K562 (cell line): ENCODE data around the gene MIP. TPM values are rescaled to one million over a fixed set of nuclear protein-coding genes. Genes with fewer than 3 reads are reported as not detected.

ENCODE experiments used
- ATAC-seq: fragments of 200-7000 bp; cut with Tn5 transposase; 3 replicates; pipeline ENCODE4 v1.9.1; 2020; ENCODE audit warnings: moderate library complexity
- BruUV-seq: library from RNA; stranded (reverse); fragments of 400-500 nt; replicated peaks from 2 replicates; lab custom pipeline; 2021; lab: Mats Ljungman, UMichigan
- CTCF ChIA-PET: fragments of 300-600 bp; formaldehyde crosslinking; extraction: SDS; loops from one replicate; lab custom pipeline; 2021; ENCODE audit warnings: low intra/inter-chr PET ratio; lab: Yijun Ruan, JAX
- POLR2A ChIA-PET: fragments of 300-600, 350-650 bp; sonication (Branson Sonifier 250); formaldehyde crosslinking; extraction: SDS; loops from one replicate; lab custom pipeline; 2021; ENCODE audit warnings: antibody characterized with exemption, inconsistent platforms; lab: Yijun Ruan, JAX
- DNase-seq, 4 experiments: peaks; one replicate each; pipeline versions ENCODE4 v3.0.0 to v3.0.0-alpha.2; 2011 to 2018; ENCODE audit warnings: low spot score in 3 of 4, mixed read lengths in 3 of 4; ENCODE audit errors: extremely low read depth in 1 of 4
- FAIRE-seq: peaks from 2 replicates; lab custom pipeline; 2011; peaks lifted over from hg19 to GRCh38; lab: Jason Lieb, UNC
- H2AFZ ChIP-seq: 2 replicates; pipeline ENCODE4 v1.6.0; 2011; ENCODE audit warnings: low read depth, low read length, control low read depth, inconsistent platforms
- H3K27ac ChIP-seq: fragments of 200-600 bp; 3 replicates; pipeline ENCODE4 v1.8.0; 2011; ENCODE audit warnings: low read depth, mild to moderate bottlenecking, control low read depth, inconsistent platforms, low read length, moderate library complexity, mixed read lengths; ENCODE audit errors: extremely low read depth
- H3K27me3 ChIP-seq, 2 experiments: fragments of 300-600 bp in 1 of 2; 2 replicates in 1 of 2; 3 replicates in 1 of 2; pipeline versions ENCODE4 v1.6.0 to v1.8.0; 2011; ENCODE audit warnings: inconsistent platforms in 2 of 2, low read length in 2 of 2, mild to moderate bottlenecking in 1 of 2, mixed read lengths in 1 of 2, moderate library complexity in 1 of 2; ENCODE audit not compliant: control insufficient read depth in 2 of 2, insufficient read depth in 2 of 2
- H3K36me3 ChIP-seq: fragments of 300-600 bp; 3 replicates; pipeline ENCODE4 v1.8.0; 2011; ENCODE audit warnings: mild to moderate bottlenecking, low read length, inconsistent platforms; ENCODE audit not compliant: control insufficient read depth, insufficient read depth
- H3K4me1 ChIP-seq, 2 experiments: fragments of 200-600 bp in 1 of 2; replicated peaks in 1 of 2; 2 replicates in 1 of 2; 3 replicates in 1 of 2; pipeline versions ENCODE4 v1.5.1 to v1.8.0; 2011; ENCODE audit warnings: inconsistent platforms in 2 of 2, low read length in 2 of 2, mild to moderate bottlenecking in 1 of 2, mixed read lengths in 1 of 2, moderate library complexity in 1 of 2; ENCODE audit not compliant: control insufficient read depth in 2 of 2, insufficient read depth in 2 of 2
- H3K4me2 ChIP-seq: 2 replicates; pipeline ENCODE4 v1.6.1; 2011; ENCODE audit warnings: low read length, control low read depth, inconsistent platforms, mixed read lengths; ENCODE audit not compliant: insufficient read depth
- H3K4me3 ChIP-seq: fragments of 200-600 bp; sonication (generic), shearing (Covaris generic); 2 replicates; pipeline ENCODE4 v1.5.1; 2016; ENCODE audit warnings: control low read depth, inconsistent platforms
- H3K79me2 ChIP-seq: fragments of 200-600 bp; 3 replicates; pipeline ENCODE4 v1.8.0; 2011; ENCODE audit warnings: low read length, inconsistent platforms; ENCODE audit not compliant: control insufficient read depth, insufficient read depth
- H3K9ac ChIP-seq, 2 experiments: 2 replicates each; pipeline versions ENCODE4 v1.6.0 to v1.6.1; 2011; ENCODE audit warnings: low read depth in 2 of 2, low read length in 2 of 2, control low read depth in 1 of 2, inconsistent platforms in 1 of 2, mild to moderate bottlenecking in 1 of 2, mixed read lengths in 1 of 2; ENCODE audit not compliant: insufficient read depth in 1 of 2
- H3K9me1 ChIP-seq: one replicate; pipeline ENCODE4 v1.6.0; 2011; ENCODE audit warnings: inconsistent platforms, mild to moderate bottlenecking, low read length, moderate library complexity; ENCODE audit not compliant: control insufficient read depth, insufficient read depth
- H3K9me3 ChIP-seq: replicated peaks from 2 replicates; pipeline ENCODE4 v1.5.1; 2011; ENCODE audit warnings: low read depth, low read length, inconsistent platforms; ENCODE audit not compliant: control insufficient read depth, insufficient read depth
- H4K20me1 ChIP-seq: replicated peaks from 2 replicates; pipeline ENCODE4 v1.6.1; 2011; ENCODE audit warnings: low read length, inconsistent platforms, mixed read lengths; ENCODE audit not compliant: control insufficient read depth, insufficient read depth
- LARP7 ChIP-seq: fragments of 450-650 bp; IDR thresholded peaks from 2 replicates; pipeline ENCODE4 v1.6.1; 2016
- MTA2 ChIP-seq: fragments of 450-650 bp; IDR thresholded peaks from 2 replicates; pipeline ENCODE4 v1.6.1; 2016; ENCODE audit warnings: low read depth
- MYC ChIP-seq, 2 experiments: fragments of 250-450 bp in 1 of 2; sonication (Bioruptor Pico) in 1 of 2; IDR thresholded peaks; 2 replicates each; pipeline versions ENCODE4 v1.5.1 to v1.6.1; 2012 to 2021; ENCODE audit warnings: low read depth in 2 of 2, borderline replicate concordance in 1 of 2, improper control_type of control experiment in 1 of 2, low read length in 1 of 2, mild to moderate bottlenecking in 1 of 2, moderate library complexity in 1 of 2
- TFAP4 ChIP-seq: sonication (generic); formaldehyde crosslinking; IDR thresholded peaks from 2 replicates; pipeline ENCODE4 v1.8.0; 2022; ENCODE audit warnings: missing genetic modification reagents, mild to moderate bottlenecking, moderate library complexity, borderline replicate concordance
- ZFPM2 ChIP-seq: fragments of 250-450 bp; sonication (Bioruptor Pico); IDR thresholded peaks from 2 replicates; pipeline ENCODE4 v1.5.1; 2022; ENCODE audit warnings: mild to moderate bottlenecking
- WGBS: fragments of 100-300 bp; shearing (Covaris generic); methylation state at CpG from one replicate; pipeline ENCODE4 v1.1.6; 2016; ENCODE audit warnings: low coverage, mixed read lengths; ENCODE audit not compliant: insufficient coverage; ENCODE audit errors: missing lambda C conversion rate; 5-methylcytosine and 5-hydroxymethylcytosine counted together
- in situ Hi-C: fragments of 300-500 bp; cut with MboI; formaldehyde crosslinking; loops from 4 replicates; pipeline ENCODE4 v1.15.0; 2018; ENCODE audit warnings: inconsistent platforms, mixed read lengths
- intact Hi-C: fragments of 100-400 bp; cut with micrococcal nuclease; formaldehyde crosslinking; loops from 2 replicates; pipeline ENCODE4 v1.14.2; 2022
- polyA plus RNA-seq, 8 experiments: library from polyadenylated mRNA; depleted of rRNA in 4 of 8; stranded (reverse) in 5 of 8; unstranded in 3 of 8; fragments of >200 nt; fragmentation: Nextera tagmentation in 2 of 8; fragmentation: Illumina TruSeq in 1 of 8; extraction: Ambion mirVana in 2 of 8; extraction: Trizol in 1 of 8; gene quantifications; 2 replicates each; pipeline versions ENCODE4 v1.2.1 to v1.2.3, GENCODE V29; 2011 to 2014; ENCODE audit warnings: inconsistent platforms in 1 of 8, missing spikeins in 1 of 8
- total RNA-seq, 7 experiments: library from RNA; depleted of rRNA in 6 of 7; stranded (reverse); fragments of >200 nt in 6 of 7; fragmentation: Illumina TruSeq in 2 of 7; extraction: Trizol in 2 of 7; gene quantifications; 2 replicates each; pipeline versions ENCODE4 v1.2.1 to v1.2.3, GENCODE V29; 2011 to 2021; ENCODE audit warnings: low replicate concordance in 1 of 7

Gene MIP
- total and polyA plus RNA-seq, 9 of the 15 experiments (the other 6 are each of a cell fraction or from before 2014, with no cell fraction given), result 0.09 to 0.36 (median 0.19) TPM; not detected in 5

- Histone ChIP-seq H4K20me1 (no peaks in the 10 kb centered on the region; the same call in 1 of the 2 replicates), H3K4me1 (peaks cover 7 to 17% of the 10 kb centered on the region in 2 experiments; a peak in 3 of 5 replicates), H3K79me2 (no peaks in the 10 kb centered on the region), H3K36me3 (no peaks in the 10 kb centered on the region), H3K4me2 (no peak overlapping the region), H2AFZ (no peak overlapping the region), H3K9me3 (no peaks in the 10 kb centered on the region), H3K4me3 (no peak overlapping the region), H3K27ac (no peak overlapping the region), H3K27me3 (peaks cover 27 to 47% of the 10 kb centered on the region in 2 experiments), H3K9me1 (no peaks in the 10 kb centered on the region), H3K9ac (peak overlapping the region in 1 of 2 experiments; percentile 36; a peak in 1 of 4 replicates)
- CTCF ChIA-PET, result no interaction called here
- DNase-seq (no peak), FAIRE-seq (no peak), ATAC-seq (no peak; the same call in 2 of the 3 replicates)
- POLR2A ChIA-PET, result no interaction called here
- in situ Hi-C loops (no loop called here), intact Hi-C loops (no loop called here)
- WGBS, result 33% methylated on average over 12 of the region's 12 CpGs
- BruUV-seq, result no TSS peak
- no peak for TF ChIP-seq LARP7
- no peak for TF ChIP-seq TFAP4 (CRISPR knock-in tag)
- no peak for TF ChIP-seq ZFPM2 (CRISPR knock-in tag)
- no peak for TF ChIP-seq MTA2
- TF ChIP-seq MYC (IDR thresholded peaks at IDR 0.05; ENCODE audit: low read depth, low read length), result no peak
- TF ChIP-seq MYC (CRISPR knock-in tag; IDR thresholded peaks at IDR 0.05; ENCODE audit: borderline replicate concordance, low read depth), result no peak
These were observed 32.2 kb upstream of the MIP start for GRCh38 chr12:56486694-56487093.
